ENCODE data around the gene USP5.
"Not testable (repeated sequence)": the region's sequence is repeated elsewhere in the genome, so short reads cannot be mapped to it uniquely, and the experiment has no call there.

The USP5 gene

GRCh38 chr12:6899427-6899826 is 47.5 kb downstream of the USP5 start:
- H3K4me3 ChIP-seq (ENCODE audit: low read length): no peak overlapping the region
- no peak for DNase-seq (ENCODE audit: low read depth, low spot score)

GRCh38 chr12:6899837-6900519 is 48.0 kb downstream of the USP5 start:
- DNase-seq (ENCODE audit: low read depth, low spot score): no peak

DNA sequence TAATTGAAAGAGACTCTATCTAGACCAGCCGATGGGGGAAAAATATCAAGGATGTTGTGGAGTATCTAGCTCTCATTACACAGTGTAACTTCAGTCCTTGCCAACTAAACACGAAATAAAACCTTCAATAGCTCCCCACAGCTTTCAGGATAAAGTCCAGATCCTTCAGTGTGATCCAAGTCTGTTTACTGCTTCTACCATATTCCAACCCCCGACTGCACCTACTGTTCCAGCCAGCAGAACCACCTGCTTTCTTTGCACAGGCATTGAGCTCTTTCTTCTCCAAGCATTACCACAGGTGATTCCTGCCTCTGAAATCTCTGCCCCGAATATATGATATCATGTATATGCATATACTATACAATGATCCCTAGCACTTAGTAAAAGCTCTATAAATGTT is 50.5 kb downstream of the USP5 start:
- no peak for DNase-seq (ENCODE audit: low read depth, low spot score)
- H3K4me3 ChIP-seq (ENCODE audit: low read length): no peak overlapping the region

More at GRCh38 chr12:6899837-6900519, 48.0 kb downstream of the USP5 start:
- H3K4me3 ChIP-seq (ENCODE audit: low read length): no peak overlapping the region

GRCh38 chr12:6903722-6904121 is 51.8 kb downstream of the USP5 start:
- no peak overlapping the region for H3K4me3 ChIP-seq (ENCODE audit: low read length)
- DNase-seq (ENCODE audit: low read depth, low spot score): no peak

DNA sequence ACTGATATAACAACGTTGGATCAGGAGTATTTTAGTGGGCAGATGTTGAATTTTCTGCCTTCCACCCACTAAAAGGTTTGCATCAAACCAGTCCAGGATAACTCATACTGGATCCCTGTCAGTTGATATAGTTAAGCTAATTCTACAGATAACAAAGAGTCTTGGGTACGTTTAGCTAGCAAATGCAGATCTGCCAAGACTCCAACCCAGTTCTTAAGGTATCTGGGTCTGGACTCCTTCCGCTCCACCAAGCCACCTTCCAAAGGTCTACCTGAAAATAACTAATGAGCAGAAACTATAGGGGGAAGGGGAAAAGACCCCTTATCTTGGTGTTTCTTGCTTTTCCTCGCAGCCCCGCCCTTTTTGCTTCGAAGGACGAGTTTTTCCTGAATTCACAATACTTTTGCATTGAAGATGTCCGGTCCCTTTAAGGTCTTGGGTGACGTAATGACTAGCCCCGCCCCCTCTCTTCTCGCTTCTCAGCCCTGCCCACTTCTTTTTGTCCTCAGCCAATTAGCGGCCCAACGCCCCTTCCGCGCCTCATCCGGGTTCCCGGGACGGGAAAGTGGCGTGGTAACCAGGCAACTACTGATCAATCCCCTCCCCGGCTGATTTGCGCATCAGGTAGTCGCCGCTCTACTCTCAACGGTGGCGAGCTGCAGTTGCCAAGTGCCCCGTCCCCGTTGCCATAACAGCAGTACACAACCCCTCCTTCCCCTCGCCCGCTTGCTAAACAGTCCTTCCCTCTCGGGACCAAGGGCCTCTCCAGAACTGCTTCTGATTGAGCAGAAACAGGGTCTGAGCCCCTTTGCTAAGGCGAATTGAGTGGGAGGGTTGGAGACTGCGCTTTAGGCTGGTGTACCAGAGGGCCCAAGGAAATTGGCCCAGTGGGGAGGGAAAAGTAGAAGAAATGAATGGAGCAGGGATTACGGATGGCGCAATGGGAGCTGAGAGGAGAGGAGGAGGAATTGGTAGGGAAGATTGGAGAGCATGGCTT is 52.6 kb downstream of the USP5 start, which contains the start of gene LRRC23:
Gene LRRC23, plus strand, starts transcription at position 543 of the 997 bp plus-strand sequence. CDS start 812 bp downstream, outside the sequence.
- DNase-seq (ENCODE audit: low read depth, low spot score): peak; percentile 96
- H3K4me3 ChIP-seq (ENCODE audit: low read length): peak within 1 kb of the TSS; percentile 90

- H3K4me3 ChIP-seq (ENCODE audit: low read length): peak overlapping the region; percentile 90
- no peak for DNase-seq (ENCODE audit: low read depth, low spot score)
These were observed 53.6 kb downstream of the USP5 start for GRCh38 chr12:6905414-6906040.

- not testable (repeated sequence) for H3K4me3 ChIP-seq (ENCODE audit: low read length); DNase-seq (ENCODE audit: low read depth, low spot score)
These were observed 56.2 kb downstream of the USP5 start for GRCh38 chr12:6908141-6908540.

DNA sequence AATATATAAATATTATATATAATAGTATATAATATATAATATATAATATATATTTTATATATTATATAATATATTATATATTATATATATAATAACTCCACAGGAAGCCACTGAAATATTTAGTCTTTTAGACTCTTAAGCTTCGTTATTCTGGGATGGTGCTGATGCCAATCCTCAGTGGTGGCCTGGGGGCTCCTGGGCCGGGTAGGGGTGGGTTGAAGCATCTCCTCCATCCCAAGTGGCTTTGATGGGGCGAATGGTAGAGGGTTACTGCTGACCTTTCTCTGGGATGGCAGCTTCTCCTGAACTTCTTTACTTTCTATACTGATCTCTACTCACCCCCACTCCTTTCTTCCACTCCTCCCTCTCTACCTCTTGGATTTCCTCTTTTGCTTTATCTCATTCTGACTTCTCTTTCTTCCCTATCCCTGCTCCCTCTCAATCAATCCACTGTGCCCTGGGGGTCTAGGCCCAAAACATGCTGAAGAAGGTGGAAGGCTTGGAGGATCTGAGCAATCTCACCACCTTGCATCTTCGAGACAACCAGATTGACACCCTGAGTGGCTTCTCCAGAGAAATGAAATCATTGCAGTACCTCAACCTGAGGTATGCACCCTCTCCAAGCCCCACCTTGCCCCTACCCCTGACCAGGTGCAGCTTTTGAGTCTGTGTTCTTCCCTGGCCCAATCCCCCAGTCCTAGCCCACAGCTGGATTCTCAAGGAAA is 57.6 kb downstream of the USP5 start:
- no peak overlapping the region for H3K4me3 ChIP-seq (ENCODE audit: low read length)
- DNase-seq (ENCODE audit: low read depth, low spot score): no peak

DNA sequence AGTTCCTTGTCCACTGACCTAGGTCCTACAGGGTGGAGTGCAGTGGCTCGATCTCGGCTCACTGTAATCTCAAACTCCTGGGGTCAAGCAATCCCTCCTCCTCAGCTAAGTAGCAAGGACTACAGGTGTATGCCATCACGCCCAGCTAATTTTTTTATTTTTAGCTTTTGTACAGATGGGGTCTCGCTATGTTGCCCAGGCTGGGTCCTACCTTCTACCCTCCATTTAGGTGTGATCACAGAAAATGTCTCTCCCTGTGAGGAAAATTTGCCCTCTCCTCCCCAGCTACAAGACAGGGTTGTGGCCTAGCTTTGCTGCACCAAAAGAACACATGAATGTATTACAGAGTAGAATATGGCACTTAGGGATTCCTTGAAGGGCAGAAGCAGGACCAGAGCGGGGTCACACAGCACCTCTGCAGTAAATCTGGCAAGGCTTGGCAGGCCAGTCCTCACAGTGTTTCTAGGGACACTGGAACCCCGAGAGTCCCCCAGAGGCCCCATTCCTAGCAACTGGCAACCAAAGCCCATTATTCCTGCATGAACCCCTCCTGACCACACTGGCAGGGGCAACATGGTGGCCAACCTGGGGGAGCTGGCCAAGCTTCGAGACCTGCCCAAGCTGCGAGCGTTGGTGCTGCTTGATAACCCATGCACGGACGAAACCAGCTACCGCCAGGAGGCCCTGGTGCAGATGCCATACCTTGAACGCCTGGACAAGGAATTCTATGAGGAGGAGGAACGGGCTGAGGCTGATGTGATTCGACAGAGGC is 60.4 kb downstream of the USP5 start:
- DNase-seq (ENCODE audit: low read depth, low spot score): no peak
- H3K4me3 ChIP-seq (ENCODE audit: low read length): no peak overlapping the region

GRCh38 chr12:6914246-6914946 is 62.4 kb downstream of the USP5 start, which contains the start of gene ENO2:
Gene ENO2, plus strand, starts transcription at chr12:6914580. Its CDS starts 1,253 bp downstream, at chr12:6915833.
- no peak for DNase-seq (ENCODE audit: low read depth, low spot score)
- peak within 1 kb of the TSS; percentile 78 for H3K4me3 ChIP-seq (ENCODE audit: low read length)

GRCh38 chr12:6914947-6915788 is 63.2 kb downstream of the USP5 start:
- peak overlapping the region; percentile 78 for H3K4me3 ChIP-seq (ENCODE audit: low read length)
- DNase-seq (ENCODE audit: low read depth, low spot score): no peak

GRCh38 chr12:6915789-6916285 is 63.9 kb downstream of the USP5 start:
- no peak overlapping the region for H3K4me3 ChIP-seq (ENCODE audit: low read length)
- no peak for DNase-seq (ENCODE audit: low read depth, low spot score)
